ENCODE data around the gene TMEM86B.

Gene TMEM86B, protein sequence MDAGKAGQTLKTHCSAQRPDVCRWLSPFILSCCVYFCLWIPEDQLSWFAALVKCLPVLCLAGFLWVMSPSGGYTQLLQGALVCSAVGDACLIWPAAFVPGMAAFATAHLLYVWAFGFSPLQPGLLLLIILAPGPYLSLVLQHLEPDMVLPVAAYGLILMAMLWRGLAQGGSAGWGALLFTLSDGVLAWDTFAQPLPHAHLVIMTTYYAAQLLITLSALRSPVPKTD

DNA sequence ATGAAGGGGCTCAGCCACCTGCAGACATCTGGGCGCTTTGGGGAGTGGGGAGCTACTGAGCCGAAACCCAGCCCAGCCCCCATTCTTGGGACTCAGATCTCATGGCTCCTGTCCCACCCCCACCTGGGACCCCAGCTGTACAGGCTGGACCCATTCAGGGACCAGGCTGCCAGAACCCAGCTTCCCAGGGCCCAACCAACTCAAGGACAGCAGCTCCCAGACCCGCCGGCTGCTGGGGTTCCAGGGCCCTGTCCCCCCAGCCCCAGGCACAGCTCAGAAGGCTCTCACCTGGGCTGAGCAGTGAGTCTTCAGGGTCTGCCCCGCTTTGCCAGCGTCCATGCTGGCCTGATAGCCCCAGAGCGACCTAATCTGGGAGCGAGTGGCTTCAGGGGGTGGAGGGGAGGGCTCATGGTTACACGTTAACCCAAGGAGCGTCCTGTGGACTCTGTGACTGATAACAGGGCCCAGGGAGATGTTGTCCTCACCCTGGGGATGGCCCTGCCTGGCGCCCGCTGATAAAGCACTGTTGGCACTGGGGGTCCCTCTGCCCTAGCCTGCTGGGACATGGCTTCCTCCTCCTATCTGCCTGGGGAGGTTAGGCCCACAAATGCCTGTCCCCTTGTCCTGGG is at the start of gene TMEM86B:
Gene TMEM86B, minus strand, starts transcription at position 361 of the 629 bp plus-strand sequence. Its CDS starts 22 bp downstream, at position 339.
- DNase-seq: no peak

DNA sequence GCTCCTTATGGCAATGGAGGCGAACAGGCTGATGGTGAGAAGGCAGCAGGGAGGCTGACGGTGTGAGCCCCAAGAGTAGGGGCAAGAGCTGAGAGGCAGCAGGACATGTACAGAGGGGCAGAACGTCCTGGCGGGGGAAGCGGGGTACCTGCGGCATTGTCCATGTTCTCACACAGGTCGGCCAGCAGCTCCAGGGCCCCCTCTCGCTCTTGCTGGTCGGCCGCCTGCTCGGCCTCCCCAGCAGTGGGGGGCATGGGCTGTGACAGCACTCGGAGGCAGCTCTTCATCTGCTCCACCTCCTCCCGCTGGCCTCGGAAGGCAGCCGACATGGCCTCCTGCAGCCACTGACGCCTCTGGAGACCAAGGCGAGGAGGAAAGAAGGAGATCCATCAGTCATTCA is 48.9 kb upstream of the TMEM86B start:
- DNase-seq: no peak

DNA sequence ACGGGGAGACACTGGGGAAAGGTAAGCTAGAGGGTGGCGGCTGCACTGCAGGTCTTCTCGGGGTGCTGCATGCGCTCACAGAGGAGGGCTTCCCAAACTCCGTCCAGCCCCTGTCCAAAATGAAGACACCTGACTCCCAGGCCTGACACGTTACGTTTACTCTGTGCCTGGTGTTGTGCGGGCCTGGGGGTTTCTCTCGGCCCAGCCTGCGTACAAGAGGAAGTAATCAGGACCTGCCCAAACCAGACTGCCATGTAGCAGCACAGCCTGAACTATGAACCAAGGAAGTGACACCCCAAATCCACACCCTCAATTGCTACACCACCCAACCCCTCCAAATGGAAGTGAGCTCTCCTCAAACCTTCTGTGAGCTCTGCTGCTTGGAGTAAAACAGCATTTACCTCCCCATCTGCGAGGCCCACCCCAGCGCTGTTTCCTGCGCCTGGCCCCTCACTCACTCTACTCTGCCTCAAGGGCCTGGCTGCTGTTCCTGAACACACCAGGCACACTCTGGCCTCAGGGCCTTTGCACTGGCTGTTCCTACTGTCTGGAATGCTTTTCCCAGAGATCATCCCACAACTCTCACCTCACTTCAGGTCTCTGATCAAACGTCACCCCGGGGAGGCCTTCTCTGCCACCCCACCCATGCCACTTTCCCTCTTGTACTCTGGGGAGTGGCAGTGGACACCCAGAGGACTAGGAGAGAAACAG is 48.3 kb upstream of the TMEM86B start:
- no peak for DNase-seq

DNA sequence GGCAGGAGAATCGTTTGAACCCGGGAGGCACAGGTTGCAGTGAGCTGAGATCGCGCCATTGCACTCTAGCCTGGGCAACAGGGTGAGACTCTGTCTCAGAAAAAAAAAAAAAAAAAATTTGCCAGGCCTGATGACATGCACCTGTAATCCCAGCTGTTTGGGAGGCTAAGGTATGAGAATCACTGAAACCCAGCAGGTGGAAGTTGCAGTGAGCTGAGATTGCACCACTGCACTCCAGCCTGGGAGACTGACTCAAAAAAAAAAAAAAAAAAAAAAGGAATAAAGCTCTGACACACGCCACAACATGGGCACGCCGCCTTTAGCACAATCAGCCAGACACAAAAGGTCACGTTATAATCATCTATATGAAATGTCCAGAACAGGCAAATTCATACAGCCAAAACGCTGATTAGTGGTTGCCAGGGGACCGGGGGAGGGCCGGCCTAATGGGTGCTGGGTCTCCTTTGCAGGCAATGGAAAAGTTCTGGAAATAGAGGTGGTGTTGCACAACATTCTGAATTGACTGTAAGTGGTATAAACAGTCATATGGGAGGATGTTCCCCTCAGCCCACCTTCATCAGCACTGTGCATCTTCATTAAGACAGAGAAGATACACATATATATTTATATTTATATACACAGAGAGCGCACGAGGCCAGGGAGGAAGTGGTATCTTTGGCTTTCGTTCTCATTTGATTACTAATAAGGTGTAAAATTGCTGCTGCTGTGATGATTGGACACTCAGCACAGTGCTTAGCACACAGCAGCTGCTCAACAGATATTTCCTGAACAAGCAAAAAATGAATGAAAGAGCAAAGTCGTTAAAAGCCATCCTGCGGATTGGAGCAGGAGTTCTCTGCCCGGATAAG is 47.5 kb upstream of the TMEM86B start:
- no peak for DNase-seq

DNA sequence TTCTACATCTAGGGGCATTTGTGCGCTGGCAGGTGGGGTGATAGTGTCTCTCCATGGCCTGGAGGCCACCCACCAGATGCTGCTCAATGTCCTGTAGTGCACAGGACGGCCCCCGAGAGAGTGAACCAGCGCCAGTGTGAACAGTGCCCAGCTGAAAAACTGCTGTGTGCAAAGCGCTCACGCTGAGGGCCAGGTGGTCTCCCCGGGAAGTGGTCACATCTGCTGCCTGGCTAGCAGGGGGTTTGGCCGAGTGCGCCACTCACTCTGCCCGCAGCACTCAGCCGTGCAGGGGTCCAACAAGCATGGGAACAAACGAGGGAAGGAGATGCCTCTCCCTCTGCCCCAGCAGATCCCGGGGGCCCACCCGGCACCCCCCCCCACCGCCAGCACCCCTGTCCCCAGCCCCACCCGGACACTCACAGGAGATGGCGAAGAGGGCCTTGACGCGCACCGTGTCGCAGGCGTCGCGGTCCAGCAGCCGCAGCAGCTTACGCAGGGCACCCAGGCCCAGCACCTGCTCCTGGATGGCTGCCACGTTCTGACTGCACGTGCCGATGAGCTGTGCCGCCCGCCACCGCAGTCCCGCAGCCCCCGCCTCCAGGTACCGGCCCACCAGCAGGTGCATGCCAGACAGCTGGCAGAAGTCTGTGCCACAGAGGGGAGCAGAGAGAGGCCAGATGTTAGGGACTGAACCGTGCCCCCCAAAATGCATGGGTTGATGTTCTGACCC is 45.6 kb upstream of the TMEM86B start:
- DNase-seq: peak in 2 of 3 experiments; percentile 52 to 73

DNA sequence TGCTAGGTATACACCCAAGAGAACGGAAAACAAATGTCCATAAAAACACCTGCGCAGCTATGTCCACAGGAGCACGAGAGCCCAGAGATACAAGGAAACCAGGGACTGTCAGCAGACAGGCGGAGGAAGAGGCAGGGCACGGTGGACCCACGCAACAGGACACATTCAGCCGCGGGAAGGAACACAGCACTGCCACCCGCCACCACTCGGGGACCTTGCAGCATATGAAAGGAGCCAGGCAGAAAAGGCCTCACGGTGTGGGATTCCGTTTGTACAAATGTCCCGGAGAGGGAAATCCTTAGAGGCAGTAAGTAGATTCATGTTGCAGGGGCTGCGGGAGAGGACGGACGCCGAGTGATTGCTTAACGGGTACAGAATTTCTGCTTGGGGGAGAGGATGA is 43.6 kb upstream of the TMEM86B start:
- no peak for DNase-seq

DNA sequence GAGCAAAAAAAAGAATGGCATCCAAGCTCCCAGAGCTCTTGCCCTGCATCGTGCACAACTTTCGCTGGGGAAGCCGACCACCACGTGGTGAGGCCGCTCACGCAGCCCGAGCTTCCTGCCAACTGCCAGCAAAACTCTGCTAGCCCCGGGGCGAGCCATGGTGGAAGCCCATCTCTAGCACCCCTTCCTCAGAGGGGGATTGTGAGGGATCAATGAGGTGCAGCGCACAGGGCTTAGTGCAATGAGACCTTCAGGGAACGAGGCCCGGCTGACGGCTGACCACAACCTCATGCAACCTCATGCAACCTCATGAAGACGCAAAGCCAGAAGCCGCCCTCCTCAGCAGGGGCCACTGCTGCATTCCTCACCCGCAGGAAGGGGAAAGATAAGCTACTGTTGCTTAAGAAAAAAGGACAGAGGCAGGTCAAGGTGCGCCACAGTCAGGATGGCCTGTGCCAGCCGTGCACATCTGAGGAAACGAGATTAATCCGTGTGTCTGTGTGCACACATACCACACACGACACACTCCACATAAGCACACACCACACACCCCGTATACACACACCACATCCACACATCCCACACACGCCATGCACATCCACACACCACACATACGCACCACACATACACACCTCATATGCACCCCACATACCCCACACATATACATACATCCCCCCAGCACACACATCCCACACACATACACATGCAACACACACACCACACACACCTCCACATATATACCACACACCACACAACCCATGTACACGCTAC is 41.8 kb upstream of the TMEM86B start:
- no peak for DNase-seq

DNA sequence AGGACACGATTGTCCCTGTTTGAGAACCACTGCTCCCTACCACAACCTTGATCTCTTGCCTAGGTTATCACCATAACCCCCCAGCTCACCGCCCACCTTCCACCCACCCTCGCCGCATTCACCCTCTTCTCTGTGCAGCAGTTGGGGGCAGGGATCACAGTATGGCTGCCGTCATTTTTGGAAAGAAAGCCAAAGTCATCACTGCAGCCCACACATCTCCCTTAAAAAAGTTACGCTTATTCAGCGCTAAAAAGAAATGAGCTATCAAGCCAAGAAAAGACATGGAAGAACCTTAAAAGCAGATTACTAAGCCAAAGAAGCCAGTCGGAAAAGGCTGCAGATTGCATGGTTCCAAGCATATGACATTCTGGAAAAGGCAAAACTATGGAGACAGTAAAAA is 40.7 kb upstream of the TMEM86B start:
- no peak for DNase-seq

DNA sequence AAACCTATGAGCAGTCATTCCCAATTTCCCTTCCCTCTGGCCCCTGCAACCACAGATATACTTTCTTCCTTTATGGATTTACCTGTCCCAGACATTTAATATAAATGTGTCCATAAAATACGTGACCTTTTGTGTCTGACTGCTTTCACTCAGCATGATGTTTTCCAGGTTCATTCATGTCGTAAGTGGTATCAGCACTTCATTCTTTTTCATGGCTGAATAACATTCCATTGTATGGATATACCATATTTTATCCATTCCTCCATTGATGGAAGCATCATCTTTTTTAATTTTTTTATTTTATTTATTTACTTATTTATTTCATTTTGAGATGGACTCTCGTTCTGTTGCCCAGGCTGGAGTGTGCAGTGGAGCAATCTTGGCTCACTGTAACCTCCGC is 38.3 kb upstream of the TMEM86B start:
- DNase-seq: no peak

DNA sequence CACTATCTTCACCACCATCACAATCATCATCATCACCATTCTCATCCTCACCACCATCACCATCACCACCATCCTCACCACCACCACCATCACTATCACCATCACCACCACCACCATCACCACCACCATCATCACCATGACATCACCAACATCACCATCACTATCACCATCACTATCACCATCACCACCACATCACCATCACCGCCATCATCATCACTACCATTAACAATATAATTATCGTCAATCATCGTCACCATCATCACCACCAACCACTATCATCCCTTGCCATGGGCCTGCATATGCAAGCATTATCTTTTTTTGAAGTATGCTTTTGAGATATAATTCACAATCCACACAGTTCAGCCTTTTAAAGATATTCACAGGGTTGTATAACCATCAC is 37.8 kb upstream of the TMEM86B start:
- no peak for DNase-seq

DNA sequence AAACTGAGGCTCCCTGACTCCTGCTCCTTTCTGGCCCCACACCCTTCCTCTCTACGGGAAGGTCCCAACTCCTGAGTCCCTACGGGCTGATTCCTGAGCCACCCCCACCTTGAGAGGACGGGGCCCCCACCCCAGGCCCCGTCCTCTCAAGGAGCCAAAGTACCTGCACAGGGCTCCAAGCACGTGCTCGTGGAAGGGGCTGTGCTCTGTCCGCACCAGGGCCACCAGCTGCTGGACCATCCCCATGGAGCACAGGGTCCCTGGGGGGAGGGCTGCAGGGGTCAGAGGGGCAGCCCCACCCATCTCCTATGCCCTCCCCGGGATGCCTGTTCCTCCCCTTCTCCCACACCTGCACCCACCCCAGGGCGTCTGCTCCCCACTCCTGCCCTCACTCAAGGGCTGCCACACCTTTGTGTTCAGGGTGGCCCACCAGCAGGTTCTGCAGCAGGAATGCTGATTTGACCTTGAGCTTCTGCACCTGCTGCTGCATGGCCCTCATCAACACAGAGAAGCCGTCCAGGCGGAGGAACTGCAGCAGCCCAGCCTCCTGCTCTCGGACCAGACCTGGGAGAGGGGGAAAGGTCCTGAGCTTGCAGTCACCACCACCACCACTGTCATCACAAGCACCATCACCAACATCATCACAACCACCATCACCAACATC is 37.3 kb upstream of the TMEM86B start:
- DNase-seq: no peak

DNA sequence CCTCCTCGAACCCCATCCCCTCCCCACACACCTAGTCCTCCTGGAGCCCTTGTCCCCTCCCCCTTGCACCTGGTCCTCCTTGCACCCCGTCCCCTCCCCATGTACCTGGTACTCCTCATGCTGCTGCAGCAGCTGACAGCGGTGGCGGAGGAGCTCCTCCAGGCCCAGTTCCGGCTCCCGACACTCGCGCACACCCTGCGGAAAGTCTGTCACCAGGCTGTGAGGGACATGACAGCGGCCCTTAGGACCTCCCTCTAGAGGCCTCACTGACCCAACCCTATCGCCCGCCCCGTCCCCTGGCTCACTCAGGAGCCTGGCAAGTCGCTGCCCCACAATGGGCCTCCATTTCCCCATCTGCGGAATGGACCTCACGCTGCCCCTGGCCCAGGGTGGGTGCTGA is 36.6 kb upstream of the TMEM86B start:
- DNase-seq: no peak

DNA sequence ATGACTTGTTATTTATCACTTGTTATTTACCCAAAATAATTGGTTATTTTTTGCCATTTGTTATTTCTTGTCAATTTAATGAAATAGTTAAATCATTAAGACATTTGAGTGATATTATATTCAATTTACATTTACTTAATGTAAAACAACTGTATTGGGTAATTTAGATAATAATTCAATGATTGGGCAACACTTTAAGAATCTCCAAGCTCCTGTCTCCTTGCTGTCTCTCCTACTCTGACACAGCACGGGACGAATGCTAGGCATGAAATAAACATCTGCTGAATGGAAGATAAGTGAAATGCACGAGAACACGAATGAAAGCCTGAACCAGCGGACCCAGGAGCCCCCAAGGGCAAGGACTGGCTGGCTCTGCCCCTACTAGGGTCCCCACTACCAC is 36.0 kb upstream of the TMEM86B start:
- DNase-seq: no peak

DNA sequence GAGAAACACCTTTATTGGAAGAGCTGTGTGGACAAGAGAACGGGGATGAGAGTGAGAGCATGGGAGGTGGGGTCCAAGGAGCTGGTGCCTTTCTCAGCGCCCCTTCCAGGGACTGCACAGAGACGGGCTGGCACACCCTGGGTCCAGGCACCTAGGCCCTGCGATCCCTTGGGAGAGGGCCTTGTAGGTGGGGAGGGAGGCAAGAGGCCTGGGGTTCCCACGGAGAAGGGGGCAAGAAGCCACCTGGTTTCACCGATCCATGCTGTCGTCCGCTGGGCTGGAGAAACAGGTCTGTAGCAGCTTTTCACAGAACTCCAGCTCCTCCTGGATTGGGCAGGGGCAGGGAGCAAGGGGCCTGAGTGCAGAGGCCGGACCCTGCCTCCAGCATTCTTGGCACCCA is 33.8 kb upstream of the TMEM86B start:
- DNase-seq: no peak

DNA sequence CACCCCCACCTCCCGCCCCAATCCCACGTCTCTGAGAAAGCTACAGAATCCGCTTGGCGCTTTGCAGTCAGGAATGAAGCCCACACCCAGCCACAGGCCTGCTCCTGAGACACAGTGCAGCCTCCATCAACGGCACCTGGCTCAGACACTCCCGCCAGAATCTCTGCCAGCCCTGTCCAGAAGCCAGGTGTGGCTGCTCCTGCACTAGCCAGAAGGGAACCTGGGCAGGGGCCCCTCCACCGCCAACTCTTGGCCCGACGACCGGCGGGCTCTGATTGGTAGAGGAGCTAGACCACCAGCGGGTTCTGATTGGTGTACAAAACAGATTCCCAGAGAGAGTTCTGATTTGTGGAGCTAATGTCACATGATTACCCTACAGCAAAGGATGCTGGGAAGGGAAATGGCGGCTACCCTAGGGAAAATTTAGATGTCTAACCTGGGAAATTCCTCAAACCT is 33.1 kb upstream of the TMEM86B start:
- DNase-seq: no peak

DNA sequence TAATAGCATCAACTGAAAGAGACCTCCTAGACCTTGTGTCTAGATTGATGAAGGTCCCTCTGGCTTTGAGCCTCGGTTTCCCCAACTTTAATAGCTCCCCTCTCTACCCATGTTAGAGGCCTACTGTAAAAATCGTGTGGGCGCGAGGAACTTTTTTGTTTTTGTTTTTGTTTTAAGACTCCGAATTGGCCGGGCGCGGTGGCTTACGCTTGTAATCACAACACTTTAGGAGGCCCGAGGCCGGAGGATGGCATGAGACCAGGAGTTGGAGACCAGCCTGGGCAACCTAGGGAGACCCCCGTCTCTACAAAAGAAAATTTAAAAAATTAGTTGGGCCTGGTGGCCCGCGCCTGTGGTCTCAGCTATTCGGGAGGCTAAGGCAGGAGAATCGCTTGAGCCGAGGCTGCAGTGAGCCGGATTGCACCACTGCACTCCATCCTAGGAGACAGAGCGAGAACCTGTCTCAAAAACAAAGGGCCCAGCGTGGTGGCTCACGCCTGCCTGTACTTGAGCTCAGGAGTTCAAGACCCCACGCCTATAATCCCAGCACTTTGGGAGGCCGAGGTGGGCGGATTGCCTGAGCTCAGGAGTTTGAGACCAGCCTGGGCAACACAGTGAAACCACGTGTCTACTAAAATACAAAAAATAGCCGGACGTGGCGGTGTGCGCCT is 31.1 kb upstream of the TMEM86B start:
- DNase-seq: peak in 1 of 3 experiments; percentile 67

DNA sequence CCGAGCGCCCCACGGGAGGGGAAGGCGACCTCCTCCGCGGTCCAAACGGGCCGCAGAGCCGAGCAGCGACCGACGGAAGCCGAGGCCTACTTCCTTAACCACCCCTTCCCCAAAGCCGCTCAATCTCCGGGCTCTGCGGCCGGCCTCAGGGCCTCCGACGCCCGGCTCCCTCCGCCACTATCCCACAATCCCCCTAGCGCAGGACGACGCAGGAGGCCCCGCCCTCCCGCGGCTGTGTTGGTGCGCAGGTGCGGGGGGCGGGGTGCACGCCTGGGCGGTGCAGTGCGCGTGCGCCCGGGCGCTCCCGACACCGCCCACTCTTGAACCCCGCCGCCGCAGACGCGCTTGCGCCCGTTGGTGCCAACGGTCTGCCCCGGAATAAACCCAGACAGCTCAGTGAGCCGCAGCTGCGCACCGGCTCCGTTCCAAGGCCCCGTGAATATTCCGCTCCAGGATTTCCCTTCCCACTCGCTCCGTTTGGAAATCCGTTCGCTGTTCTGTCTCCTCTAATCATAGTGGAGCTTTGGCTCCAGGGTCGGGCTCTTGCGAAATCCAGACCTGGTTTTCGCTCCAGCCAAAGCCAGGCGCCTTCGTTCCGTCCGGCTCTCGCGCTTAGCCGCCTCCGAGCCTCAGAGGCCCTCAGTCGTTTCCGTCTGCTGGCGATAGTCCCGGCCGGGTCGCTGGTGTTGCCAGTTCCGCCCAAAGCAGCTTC is 30.4 kb upstream of the TMEM86B start, which contains the start of gene PPP6R1:
Gene PPP6R1, minus strand, starts transcription at position 190 of the 712 bp plus-strand sequence. CDS start 11,914 bp downstream, outside the sequence.
- peak; percentile 99 to 100 (median 100) for DNase-seq

DNA sequence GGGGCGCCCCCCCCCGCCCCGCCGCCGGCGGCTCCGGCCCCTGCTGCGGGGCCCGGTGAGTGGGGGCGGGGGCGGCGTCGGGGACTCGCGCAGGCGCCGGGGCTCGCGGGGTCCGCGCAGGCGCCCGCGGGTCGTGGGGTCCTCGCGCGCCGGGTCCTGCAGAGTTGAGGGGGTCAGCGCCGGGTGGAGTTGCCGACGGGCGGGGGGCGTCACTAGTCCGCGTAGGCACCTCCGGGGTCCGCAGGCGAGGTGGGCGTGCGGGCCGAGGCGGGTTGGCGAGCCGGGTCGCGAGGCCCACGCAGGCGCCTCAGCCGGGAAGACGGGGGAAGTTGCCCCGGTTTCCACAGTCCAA is 29.9 kb upstream of the TMEM86B start:
- peak in 1 of 3 experiments; percentile 56 for DNase-seq

All from NCI-H1417 (cell line).